Activated B cell treated with CpG ODN at 0.5 μM for 24 hours (primary cell): ENCODE measurements around the gene PSMD5. TPM values are rescaled to one million over a fixed set of nuclear protein-coding genes. Genes with fewer than 3 reads are reported as not detected.

Experiments
- ATAC-seq: fragments of 200-7000 bp; cut with Tn5 transposase; one replicate; pipeline ENCODE4 v1.10.0; 2021; ENCODE audit warnings: low read depth, mild to moderate bottlenecking, moderate library complexity
- CTCF ChIA-PET: fragments of 350-600 bp; sonication (Branson Sonifier 250); formaldehyde crosslinking; loops from one replicate; lab custom pipeline; 2021; ENCODE audit warnings: antibody characterized with exemption; lab: Charles Lee
- POLR2A ChIA-PET: fragments of 350-600 bp; sonication (Branson Sonifier 250); formaldehyde crosslinking; loops from one replicate; lab custom pipeline; 2021; ENCODE audit warnings: antibody characterized with exemption; lab: Charles Lee
- DNase-seq: peaks from one replicate; pipeline ENCODE4 v3.0.0; 2022
- H3K27ac Mint-ChIP-seq: one replicate; pipeline ENCODE4 v1.8.0; 2020; ENCODE audit warnings: mixed read lengths
- H3K27me3 Mint-ChIP-seq: one replicate; pipeline ENCODE4 v1.8.0; 2021; ENCODE audit warnings: mixed read lengths
- H3K36me3 Mint-ChIP-seq: one replicate; pipeline ENCODE4 v1.8.0; 2021; ENCODE audit warnings: low read depth, mixed read lengths
- H3K4me1 Mint-ChIP-seq: one replicate; pipeline ENCODE4 v1.8.0; 2021; ENCODE audit warnings: mixed read lengths
- H3K4me3 Mint-ChIP-seq: one replicate; pipeline ENCODE4 v1.8.0; 2020; ENCODE audit warnings: mild to moderate bottlenecking, mixed read lengths
- H3K9me3 Mint-ChIP-seq: one replicate; pipeline ENCODE4 v1.8.0; 2020; ENCODE audit warnings: mixed read lengths
- intact Hi-C: fragments of 100-400 bp; cut with micrococcal nuclease; formaldehyde crosslinking; loops from one replicate; pipeline ENCODE4 v1.15.1; 2024
- total RNA-seq: library from RNA; stranded (reverse); gene quantifications from 2 replicates; pipeline ENCODE4 v1.2.3, GENCODE V29; 2022
- TF ChIP-seq, protein P1 (sequence below): fragments of 200-600 bp; IDR thresholded peaks from one replicate; pipeline ENCODE4 v1.8.0; 2022; ENCODE audit warnings: antibody characterized with exemption, mild to moderate bottlenecking

Gene PSMD5
- total RNA-seq, 1 donor from 2014 or later, result 38.9 TPM

DNA sequence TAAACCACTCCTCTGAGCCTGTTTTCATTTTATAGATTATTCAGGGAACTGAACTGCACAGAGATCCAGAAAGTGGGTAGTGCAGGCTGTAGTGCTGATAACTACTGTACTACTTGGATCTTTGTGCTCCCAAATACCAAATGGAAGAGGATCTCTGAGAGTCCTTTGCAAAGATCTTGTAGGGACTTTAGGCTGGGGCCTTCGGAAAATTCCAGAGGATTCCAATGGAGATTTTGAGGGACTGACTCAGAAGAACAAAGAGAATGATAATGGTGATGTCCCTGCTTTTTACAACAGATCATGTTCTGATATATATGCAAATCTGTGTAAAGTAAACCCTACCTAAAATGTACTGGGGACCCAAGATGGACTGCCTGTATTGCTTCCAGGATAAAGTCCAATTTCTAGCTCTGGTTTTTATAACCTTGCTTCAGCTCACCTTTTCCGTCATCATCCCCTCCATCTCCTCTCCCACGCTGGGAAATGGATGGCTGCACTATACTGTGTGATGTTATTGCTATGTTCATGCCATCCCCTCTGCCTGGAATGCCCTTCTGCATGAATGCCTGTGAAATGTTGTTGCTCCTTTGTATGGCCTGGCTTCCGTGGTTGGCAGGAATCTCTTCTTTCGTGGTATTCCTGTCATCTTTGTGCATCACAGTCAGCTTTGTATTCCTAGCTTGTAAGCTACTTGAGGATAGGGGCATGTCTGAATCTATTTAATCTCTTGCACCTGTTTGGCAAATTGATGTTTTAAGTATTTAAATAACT is 9.7 kb upstream of the PSMD5 start:
- TF ChIP-seq, protein P1, sequence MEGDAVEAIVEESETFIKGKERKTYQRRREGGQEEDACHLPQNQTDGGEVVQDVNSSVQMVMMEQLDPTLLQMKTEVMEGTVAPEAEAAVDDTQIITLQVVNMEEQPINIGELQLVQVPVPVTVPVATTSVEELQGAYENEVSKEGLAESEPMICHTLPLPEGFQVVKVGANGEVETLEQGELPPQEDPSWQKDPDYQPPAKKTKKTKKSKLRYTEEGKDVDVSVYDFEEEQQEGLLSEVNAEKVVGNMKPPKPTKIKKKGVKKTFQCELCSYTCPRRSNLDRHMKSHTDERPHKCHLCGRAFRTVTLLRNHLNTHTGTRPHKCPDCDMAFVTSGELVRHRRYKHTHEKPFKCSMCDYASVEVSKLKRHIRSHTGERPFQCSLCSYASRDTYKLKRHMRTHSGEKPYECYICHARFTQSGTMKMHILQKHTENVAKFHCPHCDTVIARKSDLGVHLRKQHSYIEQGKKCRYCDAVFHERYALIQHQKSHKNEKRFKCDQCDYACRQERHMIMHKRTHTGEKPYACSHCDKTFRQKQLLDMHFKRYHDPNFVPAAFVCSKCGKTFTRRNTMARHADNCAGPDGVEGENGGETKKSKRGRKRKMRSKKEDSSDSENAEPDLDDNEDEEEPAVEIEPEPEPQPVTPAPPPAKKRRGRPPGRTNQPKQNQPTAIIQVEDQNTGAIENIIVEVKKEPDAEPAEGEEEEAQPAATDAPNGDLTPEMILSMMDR, result no peak
- no peak for DNase-seq
- Mint-ChIP-seq H3K9me3 (no peaks in the 10 kb centered on the region), H3K27me3 (no peaks in the 10 kb centered on the region), H3K4me1 (no peaks in the 10 kb centered on the region), H3K27ac (no peak overlapping the region), H3K36me3 (peaks cover 1% of the 10 kb centered on the region), H3K4me3 (no peak overlapping the region)
- POLR2A ChIA-PET, result no interaction called here
- no peak for ATAC-seq
- intact Hi-C loops, result no loop called here
- CTCF ChIA-PET, result no interaction called here

DNA sequence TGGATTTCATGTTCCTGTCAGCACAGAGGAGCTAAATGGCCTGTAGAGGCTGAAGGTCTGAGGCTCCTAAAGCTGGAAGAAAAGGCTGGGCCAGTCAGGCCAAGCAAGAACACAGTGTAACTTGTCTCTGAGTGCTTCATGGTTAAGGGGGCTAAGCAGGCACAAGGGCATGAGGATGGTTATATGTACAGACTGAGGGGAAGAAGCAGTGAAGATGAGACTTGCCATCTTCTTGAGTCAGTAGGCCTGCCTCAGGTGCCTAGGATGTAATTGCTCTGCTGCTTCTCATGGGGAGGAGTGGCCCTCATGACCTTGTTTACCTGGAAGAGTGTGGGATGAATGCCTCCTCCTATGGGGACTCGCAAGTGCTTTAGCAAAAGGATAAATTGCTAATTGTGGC is 8.7 kb upstream of the PSMD5 start:
- Mint-ChIP-seq H3K4me1 (no peaks in the 10 kb centered on the region), H3K4me3 (no peak overlapping the region)
- POLR2A ChIA-PET, result no interaction called here

DNA sequence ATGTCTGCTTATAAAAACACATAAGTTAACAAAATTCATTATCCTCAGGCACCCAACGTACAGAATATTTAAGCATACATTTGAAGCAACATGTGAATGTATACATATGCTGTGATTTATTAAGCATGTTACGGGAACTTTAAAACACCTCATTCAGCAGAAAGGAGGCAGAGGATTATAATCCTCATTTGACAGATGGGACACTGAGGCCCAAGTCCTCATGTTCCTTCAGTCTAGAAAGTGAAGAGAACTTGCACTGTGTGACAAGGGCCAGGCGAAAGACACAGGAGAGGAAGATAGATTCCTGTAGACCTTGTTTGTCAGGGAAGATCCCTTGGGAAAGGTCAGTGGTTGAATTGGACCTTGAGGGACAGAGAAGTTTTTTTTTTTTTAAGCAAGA is 7.6 kb upstream of the PSMD5 start:
- ChIA-PET CTCF (no interaction called here), POLR2A (interaction anchor here (0.8 kb wide), 1 partner anchor 57 kb away, joined by 3 read pairs; the partner anchor contains the start of gene FBXW2)
- Mint-ChIP-seq H3K27me3 (no peaks in the 10 kb centered on the region), H3K4me3 (no peak overlapping the region), H3K4me1 (no peaks in the 10 kb centered on the region), H3K36me3 (no peaks in the 10 kb centered on the region), H3K27ac (no peak overlapping the region), H3K9me3 (no peaks in the 10 kb centered on the region)
- intact Hi-C loops, result no loop called here
- DNase-seq (no peak), ATAC-seq (no peak)
- TF ChIP-seq, protein P1, result no peak

More for the DNA sequence above, 8.7 kb upstream of the PSMD5 start:
- H3K27me3 Mint-ChIP-seq, result no peaks in the 10 kb centered on the region
- DNase-seq, result no peak
- H3K36me3 Mint-ChIP-seq, result no peaks in the 10 kb centered on the region
- CTCF ChIA-PET, result no interaction called here
- intact Hi-C loops, result no loop called here
- no peaks in the 10 kb centered on the region for H3K9me3 Mint-ChIP-seq
- no peak overlapping the region for H3K27ac Mint-ChIP-seq
- TF ChIP-seq, protein P1, result no peak
- ATAC-seq, result no peak

DNA sequence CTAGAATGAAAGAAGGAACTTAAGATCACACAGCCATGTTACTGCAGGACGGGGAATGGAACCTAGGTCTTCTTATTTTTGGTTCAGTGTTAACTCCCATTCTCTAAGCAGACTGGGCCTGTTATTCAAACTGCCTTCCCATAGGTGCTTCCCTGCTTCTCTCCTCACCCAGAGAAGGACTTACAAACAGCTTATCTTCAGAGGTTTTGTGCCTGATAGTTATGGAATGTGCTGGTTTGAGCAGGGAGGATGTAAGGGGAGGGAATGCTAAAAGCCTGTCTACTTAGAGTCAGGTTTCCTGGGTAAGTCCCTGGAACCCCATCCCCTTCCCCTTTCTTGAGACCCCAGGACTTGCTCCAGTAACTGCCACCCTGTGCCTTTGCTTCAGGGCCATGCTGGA is 4.2 kb upstream of the PSMD5 start:
- peaks cover 26% of the 10 kb centered on the region for H3K4me1 Mint-ChIP-seq

DNA sequence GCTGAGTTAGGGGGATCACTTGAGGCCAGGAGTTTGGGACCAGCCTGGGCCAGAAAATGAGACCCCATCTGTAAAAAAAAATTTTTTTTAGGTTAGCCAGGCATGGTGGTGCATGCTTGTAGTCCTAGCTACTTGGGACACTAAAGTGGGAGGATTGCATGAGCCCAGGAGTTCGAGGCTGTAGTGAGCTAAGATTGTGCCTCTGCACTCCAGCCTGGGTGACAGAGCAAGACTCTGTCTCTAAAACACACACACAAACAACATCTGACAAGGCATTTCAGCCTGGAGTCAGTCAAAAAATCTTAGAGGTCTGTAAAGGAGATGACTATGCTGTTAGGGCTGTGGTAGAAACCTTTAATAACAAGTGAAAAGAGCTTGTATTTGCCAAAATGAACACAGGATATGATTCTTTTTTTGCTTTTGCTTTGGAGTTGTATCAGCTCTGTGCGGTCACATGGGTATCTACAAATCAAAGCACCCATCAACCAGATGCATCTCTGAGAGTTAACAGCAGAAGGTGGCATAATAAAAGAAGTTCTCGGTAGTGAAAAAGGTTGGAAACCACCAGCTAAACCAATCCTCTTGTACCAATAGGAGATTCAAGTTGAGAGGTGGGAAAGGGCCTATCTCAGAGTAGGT is 3.6 kb upstream of the PSMD5 start:
- Mint-ChIP-seq H3K27me3 (no peaks in the 10 kb centered on the region), H3K36me3 (peaks cover 7% of the 10 kb centered on the region), H3K4me1 (peaks cover 31% of the 10 kb centered on the region), H3K27ac (no peak overlapping the region), H3K4me3 (no peak overlapping the region), H3K9me3 (no peaks in the 10 kb centered on the region)
- ATAC-seq, result no peak
- no peak for DNase-seq
- TF ChIP-seq, protein P1, result no peak
- intact Hi-C loops, result no loop called here
- CTCF ChIA-PET, result no interaction called here
- POLR2A ChIA-PET, result no interaction called here

More for the DNA sequence above, 4.2 kb upstream of the PSMD5 start:
- CTCF ChIA-PET, result no interaction called here
- no peaks in the 10 kb centered on the region for H3K27me3 Mint-ChIP-seq
- no peaks in the 10 kb centered on the region for H3K9me3 Mint-ChIP-seq
- no peak overlapping the region for H3K4me3 Mint-ChIP-seq
- peaks cover 3% of the 10 kb centered on the region for H3K36me3 Mint-ChIP-seq
- no peak for ATAC-seq
- POLR2A ChIA-PET, result interaction anchor here (0.6 kb wide), 1 partner anchor 34 kb away, joined by 5 read pairs; no protein-coding TSS in a partner anchor
- no peak overlapping the region for H3K27ac Mint-ChIP-seq
- DNase-seq, result no peak
- TF ChIP-seq, protein P1, result no peak
- intact Hi-C loops, result no loop called here
